GM12878 (cell line): ENCODE data around the gene CCR7. TPM values are rescaled to one million over a fixed set of nuclear protein-coding genes. Genes with fewer than 3 reads are reported as not detected.
A peak's percentile ranks its signal among the peaks of the same experiment; 100 is the strongest.

Experiments used
- ATAC-seq: fragments of 200-7000 bp; cut with Tn5 transposase; 3 replicates; pipeline ENCODE4 v1.9.1; 2020; ENCODE audit warnings: mild to moderate bottlenecking, moderate library complexity
- BruUV-seq: library from RNA; stranded (reverse); fragments of 400-500 nt; replicated peaks from 2 replicates; lab custom pipeline; 2021; lab: Mats Ljungman, UMichigan
- CTCF ChIA-PET: fragments of 300-600 bp; sonication (Branson Sonifier 250); formaldehyde crosslinking; extraction: SDS; loops from one replicate; lab custom pipeline; 2021; ENCODE audit warnings: inconsistent platforms; lab: Yijun Ruan, JAX
- POLR2A ChIA-PET: fragments of 350-600 bp; formaldehyde crosslinking; extraction: SDS; loops from one replicate; lab custom pipeline; 2021; ENCODE audit warnings: inconsistent platforms; lab: Charles Lee
- RAD21 ChIA-PET: fragments of 300-600 bp; sonication (Branson Sonifier 250); formaldehyde crosslinking; loops from one replicate; lab custom pipeline; 2023; ENCODE audit warnings: antibody characterized with exemption; ENCODE audit not compliant: unreplicated experiment; lab: Charles Lee
- SMC1A ChIA-PET: fragments of 300-600 bp; sonication (Branson Sonifier 250); formaldehyde crosslinking; loops from one replicate; lab custom pipeline; 2023; ENCODE audit not compliant: unreplicated experiment, uncharacterized antibody; lab: Charles Lee
- DNase-seq: peaks from one replicate; pipeline ENCODE4 v3.0.0-alpha.2; 2011; ENCODE audit warnings: low read depth, low spot score
- FAIRE-seq: peaks from 3 replicates; lab custom pipeline; 2011; peaks lifted over from hg19 to GRCh38; lab: Jason Lieb, UNC
- H2AFZ ChIP-seq: 2 replicates; pipeline ENCODE4 v1.6.0; 2011; ENCODE audit warnings: low read depth, low read length, control low read depth; ENCODE audit not compliant: control insufficient read depth
- H3K27ac ChIP-seq: 2 replicates; pipeline ENCODE4 v1.5.1; 2011; ENCODE audit warnings: control low read depth; ENCODE audit not compliant: control insufficient read depth, insufficient read depth
- H3K27me3 ChIP-seq, 2 experiments: replicated peaks in 1 of 2; 2 replicates each; pipeline versions ENCODE4 v1.6.0 to v1.6.1; 2011; ENCODE audit warnings: low read length in 1 of 2; ENCODE audit not compliant: control insufficient read depth in 2 of 2, insufficient read depth in 2 of 2
- H3K36me3 ChIP-seq, 2 experiments: 2 replicates each; pipeline ENCODE4 v1.5.1; 2011; ENCODE audit warnings: low read length in 1 of 2; ENCODE audit not compliant: control insufficient read depth in 2 of 2, insufficient read depth in 2 of 2
- H3K4me1 ChIP-seq: 2 replicates; pipeline ENCODE4 v1.6.1; 2011; ENCODE audit warnings: mild to moderate bottlenecking, low read length, moderate library complexity, mixed read lengths; ENCODE audit not compliant: control insufficient read depth, insufficient read depth
- H3K4me2 ChIP-seq: 2 replicates; pipeline ENCODE4 v1.6.0; 2011; ENCODE audit warnings: control low read depth; ENCODE audit not compliant: control insufficient read depth, insufficient read depth
- H3K4me3 ChIP-seq: fragments of 200-600 bp; sonication (generic); 2 replicates; pipeline ENCODE4 v1.5.1; 2016
- H3K79me2 ChIP-seq: 2 replicates; pipeline ENCODE4 v1.6.0; 2011; ENCODE audit warnings: low read length; ENCODE audit not compliant: control insufficient read depth, insufficient read depth
- H3K9ac ChIP-seq: 2 replicates; pipeline ENCODE4 v1.8.0; 2011; ENCODE audit warnings: low read length, control low read depth, mixed read lengths; ENCODE audit not compliant: control insufficient read depth, insufficient read depth
- H3K9me3 ChIP-seq: replicated peaks from 3 replicates; pipeline ENCODE4 v1.5.1; 2011; ENCODE audit warnings: mild to moderate bottlenecking, low read length; ENCODE audit not compliant: control insufficient read depth, insufficient read depth
- H4K20me1 ChIP-seq: 2 replicates; pipeline ENCODE4 v1.6.0; 2011; ENCODE audit not compliant: control insufficient read depth, insufficient read depth
- CBX5 ChIP-seq: sonication (generic); IDR thresholded peaks from 2 replicates; pipeline ENCODE4 v1.6.1; 2016; ENCODE audit warnings: low read depth, moderate library complexity, mild to moderate bottlenecking, inconsistent platforms
- CEBPB ChIP-seq, 2 experiments: fragments of 150-350 bp in 1 of 2; IDR thresholded peaks; 2 replicates each; pipeline ENCODE4 v1.6.1; 2012 to 2014; ENCODE audit warnings: low read depth in 2 of 2, low read length in 2 of 2, borderline replicate concordance in 1 of 2, inconsistent platforms in 1 of 2
- JUNB ChIP-seq: IDR thresholded peaks from 2 replicates; pipeline ENCODE4 v1.6.1; 2016; ENCODE audit warnings: antibody characterized with exemption, mild to moderate bottlenecking
- LARP7 ChIP-seq: fragments of 450-650 bp; IDR thresholded peaks from 2 replicates; pipeline ENCODE4 v1.6.1; 2017; ENCODE audit warnings: mild to moderate bottlenecking
- MEF2A ChIP-seq: IDR thresholded peaks from 2 replicates; pipeline ENCODE4 v1.6.1; 2011; ENCODE audit warnings: low read depth, mild to moderate bottlenecking, low read length, moderate library complexity; ENCODE audit not compliant: insufficient read depth
- MTA2 ChIP-seq: fragments of 450-650 bp; IDR thresholded peaks from 2 replicates; pipeline ENCODE4 v1.6.1; 2016; ENCODE audit warnings: low read depth, mild to moderate bottlenecking, moderate library complexity
- PAX5 ChIP-seq: IDR thresholded peaks from 2 replicates; pipeline ENCODE4 v1.6.1; 2011; ENCODE audit warnings: low read depth, low read length, borderline replicate concordance
- RFX5 ChIP-seq: IDR thresholded peaks from 2 replicates; pipeline ENCODE4 v1.6.1; 2011; ENCODE audit warnings: low read depth, low read length, improper control_type of control experiment
- SIN3A ChIP-seq: IDR thresholded peaks from 2 replicates; pipeline ENCODE4 v1.6.1; 2012; ENCODE audit warnings: low read depth, low read length, improper control_type of control experiment
- TAF1 ChIP-seq: IDR thresholded peaks from 2 replicates; pipeline ENCODE4 v1.6.1; 2011; ENCODE audit warnings: mild to moderate bottlenecking, low read depth, low read length, borderline replicate concordance
- WGBS: methylation state at CpG from one replicate; pipeline ENCODE4 v1.1.6; 2016; ENCODE audit warnings: low lambda C conversion rate; ENCODE audit not compliant: insufficient replicate concordance, insufficient coverage; ENCODE audit errors: missing lambda C conversion rate; 5-methylcytosine and 5-hydroxymethylcytosine counted together
- in situ Hi-C: fragments of 300-500 bp; cut with MboI; formaldehyde crosslinking; loops from 9 replicates; pipeline ENCODE4 v1.14.3; 2018; ENCODE audit warnings: mixed read lengths
- intact Hi-C: fragments of 100-400 bp; cut with micrococcal nuclease; formaldehyde crosslinking; loops from one replicate; pipeline ENCODE4 v1.14.2; 2022; ENCODE audit not compliant: unreplicated experiment
- polyA plus RNA-seq, 11 experiments: library from polyadenylated mRNA; depleted of rRNA in 4 of 11; unstranded in 6 of 11; stranded (reverse) in 5 of 11; fragments of >200 nt; fragmentation: Nextera tagmentation in 4 of 11; fragmentation: Illumina TruSeq in 1 of 11; extraction: Ambion mirVana in 4 of 11; extraction: Trizol in 1 of 11; gene quantifications; 1 replicate in 1 of 11; 2 replicates in 10 of 11; pipeline versions ENCODE4 v1.2.1 to v1.2.3, GENCODE V29; 2011 to 2016; ENCODE audit warnings: inconsistent platforms in 2 of 11, missing spikeins in 2 of 11, low read depth in 1 of 11
- total RNA-seq, 4 experiments: library from RNA; depleted of rRNA in 3 of 4; stranded (reverse); fragments of >200 nt in 3 of 4; fragmentation: Illumina TruSeq in 1 of 4; extraction: Trizol in 1 of 4; gene quantifications; 2 replicates each; pipeline versions ENCODE4 v1.2.1 to v1.2.3, GENCODE V29; 2013 to 2021
- TF ChIP-seq, protein P1 (sequence below): fragments of 450-650 bp; IDR thresholded peaks from 2 replicates; pipeline ENCODE4 v1.6.1; 2016; ENCODE audit warnings: mild to moderate bottlenecking
- TF ChIP-seq, protein P2 (sequence below): IDR thresholded peaks from 2 replicates; pipeline ENCODE4 v1.6.1; 2012; ENCODE audit warnings: low read depth, low read length, improper control_type of control experiment
- TF ChIP-seq, protein P3 (sequence below): fragments of 150-350 bp; IDR thresholded peaks from 2 replicates; pipeline ENCODE4 v1.6.1; 2016; ENCODE audit warnings: low read depth, low read length
- TF ChIP-seq, protein P4 (sequence below): IDR thresholded peaks from 2 replicates; pipeline ENCODE4 v1.6.1; 2012; ENCODE audit warnings: low read depth, low read length, improper control_type of control experiment
- TF ChIP-seq, protein P5 (sequence below): fragments of 150-350 bp; IDR thresholded peaks from 2 replicates; pipeline ENCODE4 v1.6.1; 2014; ENCODE audit warnings: mild to moderate bottlenecking, low read depth, low read length

CCR7 gene
- total and polyA plus RNA-seq, 10 of the 15 experiments (the other 5 are each of a cell fraction or from before 2014, with no cell fraction given), result 131 to 1,171 (median 260) TPM

DNA sequence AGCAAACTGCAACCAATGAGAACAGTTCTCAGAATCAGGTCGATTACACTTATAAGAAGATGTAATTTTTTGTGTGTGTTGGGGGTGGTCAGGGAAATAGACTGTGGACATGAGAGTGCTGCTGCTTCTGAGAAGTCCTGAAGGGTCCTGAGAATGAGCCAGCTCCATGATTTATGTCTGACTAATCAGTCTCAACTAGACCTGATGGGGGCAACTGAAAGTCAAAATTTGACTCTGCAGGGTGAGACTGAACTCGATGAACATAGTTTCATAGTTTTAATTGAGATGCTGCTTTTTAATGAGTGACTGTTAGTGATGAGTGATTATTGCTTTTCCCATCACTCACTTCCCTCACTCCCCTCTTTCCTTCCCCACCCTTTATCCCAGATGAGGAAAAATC lies 45.1 kb upstream of the CCR7 start:
- H3K79me2 ChIP-seq, result no peaks in the 10 kb centered on the region
- RAD21 ChIA-PET, result interaction anchor here (0.8 to 7.9 kb wide), 7 partner anchors 7 to 77 kb away, joined by 3 to 229 read pairs (median 4); partner anchors contain the start of gene CCR7
- CTCF ChIA-PET, result interaction anchor here (0.6 to 11.9 kb wide), 5 partner anchors 43 to 306 kb away, joined by 3 to 193 read pairs (median 3); no protein-coding TSS in a partner anchor
- DNase-seq (no peak), FAIRE-seq (no peak), ATAC-seq (peak; percentile 32)
- no peak overlapping the region for H3K9ac ChIP-seq
- POLR2A ChIA-PET, result interaction anchor here (0.6 to 7.9 kb wide), 5 partner anchors 7 to 62 kb away, joined by 3 to 117 read pairs (median 4); partner anchors contain the start of gene CCR7
- no peak overlapping the region for H2AFZ ChIP-seq
- in situ Hi-C loops, result loop anchor here (10.0 kb wide), 1 partner anchor 1054 kb away; no protein-coding TSS in a partner anchor
- no peak overlapping the region for H3K27ac ChIP-seq
- SMC1A ChIA-PET, result interaction anchor here (0.6 to 3.1 kb wide), 11 partner anchors 8 to 113 kb away, joined by 3 to 14 read pairs (median 3); no protein-coding TSS in a partner anchor
- H3K36me3 ChIP-seq, result no peaks in the 10 kb centered on the region
- intact Hi-C loops, result no loop called here
- H3K9me3 ChIP-seq, result no peaks in the 10 kb centered on the region
- H3K27me3 ChIP-seq, result no peaks in the 10 kb centered on the region
- no TSS peak for BruUV-seq
- H4K20me1 ChIP-seq, result no peaks in the 10 kb centered on the region
- H3K4me1 ChIP-seq, result peaks cover 14% of the 10 kb centered on the region
- H3K4me2 ChIP-seq, result no peak overlapping the region
- WGBS, result 0% methylated on average over 2 of the region's 2 CpGs
- no peak overlapping the region for H3K4me3 ChIP-seq
- no peak for TF ChIP-seq SIN3A
- no peak for TF ChIP-seq TAF1
- TF ChIP-seq, protein P1, sequence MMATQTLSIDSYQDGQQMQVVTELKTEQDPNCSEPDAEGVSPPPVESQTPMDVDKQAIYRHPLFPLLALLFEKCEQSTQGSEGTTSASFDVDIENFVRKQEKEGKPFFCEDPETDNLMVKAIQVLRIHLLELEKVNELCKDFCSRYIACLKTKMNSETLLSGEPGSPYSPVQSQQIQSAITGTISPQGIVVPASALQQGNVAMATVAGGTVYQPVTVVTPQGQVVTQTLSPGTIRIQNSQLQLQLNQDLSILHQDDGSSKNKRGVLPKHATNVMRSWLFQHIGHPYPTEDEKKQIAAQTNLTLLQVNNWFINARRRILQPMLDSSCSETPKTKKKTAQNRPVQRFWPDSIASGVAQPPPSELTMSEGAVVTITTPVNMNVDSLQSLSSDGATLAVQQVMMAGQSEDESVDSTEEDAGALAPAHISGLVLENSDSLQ, result peak; percentile 26; the same call in 1 of the 2 replicates
- TF ChIP-seq, protein P2, sequence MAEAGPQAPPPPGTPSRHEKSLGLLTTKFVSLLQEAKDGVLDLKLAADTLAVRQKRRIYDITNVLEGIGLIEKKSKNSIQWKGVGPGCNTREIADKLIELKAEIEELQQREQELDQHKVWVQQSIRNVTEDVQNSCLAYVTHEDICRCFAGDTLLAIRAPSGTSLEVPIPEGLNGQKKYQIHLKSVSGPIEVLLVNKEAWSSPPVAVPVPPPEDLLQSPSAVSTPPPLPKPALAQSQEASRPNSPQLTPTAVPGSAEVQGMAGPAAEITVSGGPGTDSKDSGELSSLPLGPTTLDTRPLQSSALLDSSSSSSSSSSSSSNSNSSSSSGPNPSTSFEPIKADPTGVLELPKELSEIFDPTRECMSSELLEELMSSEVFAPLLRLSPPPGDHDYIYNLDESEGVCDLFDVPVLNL, result no peak
- TF ChIP-seq LARP7, result no peak
- no peak for TF ChIP-seq CBX5
- TF ChIP-seq PAX5, result no peak
- no peak for TF ChIP-seq MEF2A
- TF ChIP-seq RFX5, result no peak
- no peak for TF ChIP-seq CEBPB (IDR thresholded peaks at IDR 0.05; ENCODE audit: borderline replicate concordance in 1 of 2, low read depth in 2 of 2, low read length in 2 of 2)
- TF ChIP-seq, protein P3, sequence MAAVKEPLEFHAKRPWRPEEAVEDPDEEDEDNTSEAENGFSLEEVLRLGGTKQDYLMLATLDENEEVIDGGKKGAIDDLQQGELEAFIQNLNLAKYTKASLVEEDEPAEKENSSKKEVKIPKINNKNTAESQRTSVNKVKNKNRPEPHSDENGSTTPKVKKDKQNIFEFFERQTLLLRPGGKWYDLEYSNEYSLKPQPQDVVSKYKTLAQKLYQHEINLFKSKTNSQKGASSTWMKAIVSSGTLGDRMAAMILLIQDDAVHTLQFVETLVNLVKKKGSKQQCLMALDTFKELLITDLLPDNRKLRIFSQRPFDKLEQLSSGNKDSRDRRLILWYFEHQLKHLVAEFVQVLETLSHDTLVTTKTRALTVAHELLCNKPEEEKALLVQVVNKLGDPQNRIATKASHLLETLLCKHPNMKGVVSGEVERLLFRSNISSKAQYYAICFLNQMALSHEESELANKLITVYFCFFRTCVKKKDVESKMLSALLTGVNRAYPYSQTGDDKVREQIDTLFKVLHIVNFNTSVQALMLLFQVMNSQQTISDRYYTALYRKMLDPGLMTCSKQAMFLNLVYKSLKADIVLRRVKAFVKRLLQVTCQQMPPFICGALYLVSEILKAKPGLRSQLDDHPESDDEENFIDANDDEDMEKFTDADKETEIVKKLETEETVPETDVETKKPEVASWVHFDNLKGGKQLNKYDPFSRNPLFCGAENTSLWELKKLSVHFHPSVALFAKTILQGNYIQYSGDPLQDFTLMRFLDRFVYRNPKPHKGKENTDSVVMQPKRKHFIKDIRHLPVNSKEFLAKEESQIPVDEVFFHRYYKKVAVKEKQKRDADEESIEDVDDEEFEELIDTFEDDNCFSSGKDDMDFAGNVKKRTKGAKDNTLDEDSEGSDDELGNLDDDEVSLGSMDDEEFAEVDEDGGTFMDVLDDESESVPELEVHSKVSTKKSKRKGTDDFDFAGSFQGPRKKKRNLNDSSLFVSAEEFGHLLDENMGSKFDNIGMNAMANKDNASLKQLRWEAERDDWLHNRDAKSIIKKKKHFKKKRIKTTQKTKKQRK, result no peak
- no peak for TF ChIP-seq JUNB
- TF ChIP-seq MTA2, result peak; percentile 71; the same call in 1 of the 2 replicates
- TF ChIP-seq, protein P4, sequence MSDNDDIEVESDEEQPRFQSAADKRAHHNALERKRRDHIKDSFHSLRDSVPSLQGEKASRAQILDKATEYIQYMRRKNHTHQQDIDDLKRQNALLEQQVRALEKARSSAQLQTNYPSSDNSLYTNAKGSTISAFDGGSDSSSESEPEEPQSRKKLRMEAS, result no peak
- TF ChIP-seq, protein P5, sequence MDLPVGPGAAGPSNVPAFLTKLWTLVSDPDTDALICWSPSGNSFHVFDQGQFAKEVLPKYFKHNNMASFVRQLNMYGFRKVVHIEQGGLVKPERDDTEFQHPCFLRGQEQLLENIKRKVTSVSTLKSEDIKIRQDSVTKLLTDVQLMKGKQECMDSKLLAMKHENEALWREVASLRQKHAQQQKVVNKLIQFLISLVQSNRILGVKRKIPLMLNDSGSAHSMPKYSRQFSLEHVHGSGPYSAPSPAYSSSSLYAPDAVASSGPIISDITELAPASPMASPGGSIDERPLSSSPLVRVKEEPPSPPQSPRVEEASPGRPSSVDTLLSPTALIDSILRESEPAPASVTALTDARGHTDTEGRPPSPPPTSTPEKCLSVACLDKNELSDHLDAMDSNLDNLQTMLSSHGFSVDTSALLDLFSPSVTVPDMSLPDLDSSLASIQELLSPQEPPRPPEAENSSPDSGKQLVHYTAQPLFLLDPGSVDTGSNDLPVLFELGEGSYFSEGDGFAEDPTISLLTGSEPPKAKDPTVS, result no peak
